H1 (cell line): ENCODE measurements around the gene TMEM14B. TPM values are rescaled to one million over a fixed set of nuclear protein-coding genes. Genes with fewer than 3 reads are reported as not detected.

ENCODE experiments used
- PHF8 ChIP-seq: fragments of 200-600 bp; sonication (generic); conservative IDR thresholded peaks from 2 replicates; pipeline ENCODE4 v1.7.1; 2012; ENCODE audit warnings: low read depth, mild to moderate bottlenecking, inconsistent platforms, low read length, moderate library complexity
- POLR2AphosphoS5 ChIP-seq: IDR thresholded peaks from 2 replicates; pipeline ENCODE4 v1.6.1; 2011; ENCODE audit warnings: low read depth, low read length
- RBBP5 ChIP-seq: IDR thresholded peaks from 2 replicates; pipeline ENCODE4 v1.7.1; 2012; ENCODE audit warnings: low read depth, mild to moderate bottlenecking, inconsistent platforms, low read length, moderate library complexity, borderline replicate concordance
- SRF ChIP-seq: IDR thresholded peaks from 2 replicates; pipeline ENCODE4 v1.6.1; 2011; ENCODE audit warnings: mild to moderate bottlenecking, low read depth, low read length, moderate library complexity
- polyA plus RNA-seq, 7 experiments: library from polyadenylated mRNA; depleted of rRNA in 3 of 7; stranded (reverse) in 5 of 7; unstranded in 2 of 7; fragments of >200 nt in 5 of 7; fragments of 200-250 nt in 2 of 7; gene quantifications; 1 replicate in 5 of 7; 2 replicates in 1 of 7; 4 replicates in 1 of 7; pipeline versions ENCODE4 v1.2.1 to v1.2.3, GENCODE V29; 2011 to 2013; ENCODE audit warnings: missing spikeins in 2 of 7, mixed read lengths in 2 of 7
- total RNA-seq: library from RNA; stranded (reverse); fragmentation: NEBNext Ultra II Directional; extraction: Animal tissue kit (Norgen Biotek cat#: 25700); gene quantifications from 2 replicates; pipeline ENCODE4 v1.2.1, GENCODE V29; 2021
- TF ChIP-seq, protein P1 (sequence below): fragments of 300-600 bp; sonication (generic); IDR thresholded peaks from 2 replicates; pipeline ENCODE4 v1.7.1; 2012; ENCODE audit warnings: low read length, moderate library complexity, mild to moderate bottlenecking, inconsistent platforms; ENCODE audit not compliant: insufficient replicate concordance
- TF ChIP-seq, protein P2 (sequence below), 3 experiments: IDR thresholded peaks; 1 replicate in 2 of 3; 2 replicates in 1 of 3; pipeline versions ENCODE4 v1.5.1 to v1.6.1; 2011; ENCODE audit warnings: low read length in 3 of 3, mild to moderate bottlenecking in 3 of 3, inconsistent platforms in 2 of 3, low read depth in 1 of 3, moderate library complexity in 1 of 3; ENCODE audit not compliant: insufficient read depth in 1 of 3; ENCODE audit errors: control extremely low read depth in 1 of 3
- TF ChIP-seq, protein P3 (sequence below): IDR thresholded peaks from 2 replicates; pipeline ENCODE4 v1.6.1; 2011; ENCODE audit warnings: low read depth, mild to moderate bottlenecking, low read length; ENCODE audit not compliant: insufficient read depth

TMEM14B gene
- total and polyA plus RNA-seq, 2 of the 8 experiments (the other 6 are each of a cell fraction or from before 2014, with no cell fraction given) = 84.6 to 109 TPM

DNA sequence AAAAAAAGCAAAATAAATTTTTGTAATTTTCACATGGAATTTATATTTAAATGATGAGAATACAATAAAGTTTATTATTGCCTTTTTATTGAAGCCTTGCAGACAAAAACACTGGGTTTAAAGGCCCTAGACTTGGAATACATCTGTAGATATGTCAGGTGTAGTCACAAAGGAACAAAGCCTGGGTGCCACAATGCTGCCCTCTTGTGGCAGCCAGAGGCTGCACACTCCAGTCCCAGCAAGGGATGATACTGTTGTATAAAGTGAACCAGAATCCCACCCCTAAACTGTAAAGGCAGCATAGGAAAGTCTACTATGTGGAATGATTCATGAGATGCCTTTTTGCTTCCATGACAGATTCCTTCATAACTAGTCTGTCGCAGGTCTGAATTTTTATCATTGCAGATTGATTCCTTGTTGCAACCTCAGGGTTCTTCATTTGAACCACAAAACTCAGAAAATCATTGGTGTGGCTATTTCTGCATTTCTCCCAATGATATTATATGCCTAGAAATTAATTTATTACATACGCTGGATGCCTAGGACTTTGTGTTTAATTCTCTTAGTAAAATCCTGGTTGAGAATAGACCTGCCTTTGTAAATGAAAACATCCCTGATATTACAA is 53.7 kb downstream of the TMEM14B start (continued):
- TF ChIP-seq, protein P1, sequence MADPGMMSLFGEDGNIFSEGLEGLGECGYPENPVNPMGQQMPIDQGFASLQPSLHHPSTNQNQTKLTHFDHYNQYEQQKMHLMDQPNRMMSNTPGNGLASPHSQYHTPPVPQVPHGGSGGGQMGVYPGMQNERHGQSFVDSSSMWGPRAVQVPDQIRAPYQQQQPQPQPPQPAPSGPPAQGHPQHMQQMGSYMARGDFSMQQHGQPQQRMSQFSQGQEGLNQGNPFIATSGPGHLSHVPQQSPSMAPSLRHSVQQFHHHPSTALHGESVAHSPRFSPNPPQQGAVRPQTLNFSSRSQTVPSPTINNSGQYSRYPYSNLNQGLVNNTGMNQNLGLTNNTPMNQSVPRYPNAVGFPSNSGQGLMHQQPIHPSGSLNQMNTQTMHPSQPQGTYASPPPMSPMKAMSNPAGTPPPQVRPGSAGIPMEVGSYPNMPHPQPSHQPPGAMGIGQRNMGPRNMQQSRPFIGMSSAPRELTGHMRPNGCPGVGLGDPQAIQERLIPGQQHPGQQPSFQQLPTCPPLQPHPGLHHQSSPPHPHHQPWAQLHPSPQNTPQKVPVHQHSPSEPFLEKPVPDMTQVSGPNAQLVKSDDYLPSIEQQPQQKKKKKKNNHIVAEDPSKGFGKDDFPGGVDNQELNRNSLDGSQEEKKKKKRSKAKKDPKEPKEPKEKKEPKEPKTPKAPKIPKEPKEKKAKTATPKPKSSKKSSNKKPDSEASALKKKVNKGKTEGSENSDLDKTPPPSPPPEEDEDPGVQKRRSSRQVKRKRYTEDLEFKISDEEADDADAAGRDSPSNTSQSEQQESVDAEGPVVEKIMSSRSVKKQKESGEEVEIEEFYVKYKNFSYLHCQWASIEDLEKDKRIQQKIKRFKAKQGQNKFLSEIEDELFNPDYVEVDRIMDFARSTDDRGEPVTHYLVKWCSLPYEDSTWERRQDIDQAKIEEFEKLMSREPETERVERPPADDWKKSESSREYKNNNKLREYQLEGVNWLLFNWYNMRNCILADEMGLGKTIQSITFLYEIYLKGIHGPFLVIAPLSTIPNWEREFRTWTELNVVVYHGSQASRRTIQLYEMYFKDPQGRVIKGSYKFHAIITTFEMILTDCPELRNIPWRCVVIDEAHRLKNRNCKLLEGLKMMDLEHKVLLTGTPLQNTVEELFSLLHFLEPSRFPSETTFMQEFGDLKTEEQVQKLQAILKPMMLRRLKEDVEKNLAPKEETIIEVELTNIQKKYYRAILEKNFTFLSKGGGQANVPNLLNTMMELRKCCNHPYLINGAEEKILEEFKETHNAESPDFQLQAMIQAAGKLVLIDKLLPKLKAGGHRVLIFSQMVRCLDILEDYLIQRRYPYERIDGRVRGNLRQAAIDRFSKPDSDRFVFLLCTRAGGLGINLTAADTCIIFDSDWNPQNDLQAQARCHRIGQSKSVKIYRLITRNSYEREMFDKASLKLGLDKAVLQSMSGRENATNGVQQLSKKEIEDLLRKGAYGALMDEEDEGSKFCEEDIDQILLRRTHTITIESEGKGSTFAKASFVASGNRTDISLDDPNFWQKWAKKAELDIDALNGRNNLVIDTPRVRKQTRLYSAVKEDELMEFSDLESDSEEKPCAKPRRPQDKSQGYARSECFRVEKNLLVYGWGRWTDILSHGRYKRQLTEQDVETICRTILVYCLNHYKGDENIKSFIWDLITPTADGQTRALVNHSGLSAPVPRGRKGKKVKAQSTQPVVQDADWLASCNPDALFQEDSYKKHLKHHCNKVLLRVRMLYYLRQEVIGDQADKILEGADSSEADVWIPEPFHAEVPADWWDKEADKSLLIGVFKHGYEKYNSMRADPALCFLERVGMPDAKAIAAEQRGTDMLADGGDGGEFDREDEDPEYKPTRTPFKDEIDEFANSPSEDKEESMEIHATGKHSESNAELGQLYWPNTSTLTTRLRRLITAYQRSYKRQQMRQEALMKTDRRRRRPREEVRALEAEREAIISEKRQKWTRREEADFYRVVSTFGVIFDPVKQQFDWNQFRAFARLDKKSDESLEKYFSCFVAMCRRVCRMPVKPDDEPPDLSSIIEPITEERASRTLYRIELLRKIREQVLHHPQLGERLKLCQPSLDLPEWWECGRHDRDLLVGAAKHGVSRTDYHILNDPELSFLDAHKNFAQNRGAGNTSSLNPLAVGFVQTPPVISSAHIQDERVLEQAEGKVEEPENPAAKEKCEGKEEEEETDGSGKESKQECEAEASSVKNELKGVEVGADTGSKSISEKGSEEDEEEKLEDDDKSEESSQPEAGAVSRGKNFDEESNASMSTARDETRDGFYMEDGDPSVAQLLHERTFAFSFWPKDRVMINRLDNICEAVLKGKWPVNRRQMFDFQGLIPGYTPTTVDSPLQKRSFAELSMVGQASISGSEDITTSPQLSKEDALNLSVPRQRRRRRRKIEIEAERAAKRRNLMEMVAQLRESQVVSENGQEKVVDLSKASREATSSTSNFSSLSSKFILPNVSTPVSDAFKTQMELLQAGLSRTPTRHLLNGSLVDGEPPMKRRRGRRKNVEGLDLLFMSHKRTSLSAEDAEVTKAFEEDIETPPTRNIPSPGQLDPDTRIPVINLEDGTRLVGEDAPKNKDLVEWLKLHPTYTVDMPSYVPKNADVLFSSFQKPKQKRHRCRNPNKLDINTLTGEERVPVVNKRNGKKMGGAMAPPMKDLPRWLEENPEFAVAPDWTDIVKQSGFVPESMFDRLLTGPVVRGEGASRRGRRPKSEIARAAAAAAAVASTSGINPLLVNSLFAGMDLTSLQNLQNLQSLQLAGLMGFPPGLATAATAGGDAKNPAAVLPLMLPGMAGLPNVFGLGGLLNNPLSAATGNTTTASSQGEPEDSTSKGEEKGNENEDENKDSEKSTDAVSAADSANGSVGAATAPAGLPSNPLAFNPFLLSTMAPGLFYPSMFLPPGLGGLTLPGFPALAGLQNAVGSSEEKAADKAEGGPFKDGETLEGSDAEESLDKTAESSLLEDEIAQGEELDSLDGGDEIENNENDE = no peak
- no peak for TF ChIP-seq SRF
- TF ChIP-seq, protein P2, sequence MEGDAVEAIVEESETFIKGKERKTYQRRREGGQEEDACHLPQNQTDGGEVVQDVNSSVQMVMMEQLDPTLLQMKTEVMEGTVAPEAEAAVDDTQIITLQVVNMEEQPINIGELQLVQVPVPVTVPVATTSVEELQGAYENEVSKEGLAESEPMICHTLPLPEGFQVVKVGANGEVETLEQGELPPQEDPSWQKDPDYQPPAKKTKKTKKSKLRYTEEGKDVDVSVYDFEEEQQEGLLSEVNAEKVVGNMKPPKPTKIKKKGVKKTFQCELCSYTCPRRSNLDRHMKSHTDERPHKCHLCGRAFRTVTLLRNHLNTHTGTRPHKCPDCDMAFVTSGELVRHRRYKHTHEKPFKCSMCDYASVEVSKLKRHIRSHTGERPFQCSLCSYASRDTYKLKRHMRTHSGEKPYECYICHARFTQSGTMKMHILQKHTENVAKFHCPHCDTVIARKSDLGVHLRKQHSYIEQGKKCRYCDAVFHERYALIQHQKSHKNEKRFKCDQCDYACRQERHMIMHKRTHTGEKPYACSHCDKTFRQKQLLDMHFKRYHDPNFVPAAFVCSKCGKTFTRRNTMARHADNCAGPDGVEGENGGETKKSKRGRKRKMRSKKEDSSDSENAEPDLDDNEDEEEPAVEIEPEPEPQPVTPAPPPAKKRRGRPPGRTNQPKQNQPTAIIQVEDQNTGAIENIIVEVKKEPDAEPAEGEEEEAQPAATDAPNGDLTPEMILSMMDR (IDR thresholded peaks at IDR 0.05; ENCODE audit: control extremely low read depth in 1 of 3, insufficient read depth in 1 of 3, low read depth in 1 of 3, low read length in 3 of 3) = peak; percentile 84 to 97 (median 92)
- no peak for TF ChIP-seq RBBP5
- TF ChIP-seq, protein P3, sequence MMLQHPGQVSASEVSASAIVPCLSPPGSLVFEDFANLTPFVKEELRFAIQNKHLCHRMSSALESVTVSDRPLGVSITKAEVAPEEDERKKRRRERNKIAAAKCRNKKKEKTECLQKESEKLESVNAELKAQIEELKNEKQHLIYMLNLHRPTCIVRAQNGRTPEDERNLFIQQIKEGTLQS = no peak
- no peak for TF ChIP-seq PHF8
- no peak for TF ChIP-seq POLR2AphosphoS5
